B cell (primary cell): ENCODE data around the gene FLT3LG. TPM values are rescaled to one million over a fixed set of nuclear protein-coding genes. Genes with fewer than 3 reads are reported as not detected.

Experiments used
- ATAC-seq: fragments of 200-7000 bp; cut with Tn5 transposase; one replicate; pipeline ENCODE4 v1.10.0; 2021; ENCODE audit warnings: low read depth, mild to moderate bottlenecking, moderate number of reproducible peaks, moderate library complexity
- CTCF ChIA-PET: fragments of 350-600 bp; sonication (Branson Sonifier 250); formaldehyde crosslinking; loops from one replicate; lab custom pipeline; 2021; ENCODE audit warnings: antibody characterized with exemption, inconsistent platforms; lab: Charles Lee
- POLR2A ChIA-PET: fragments of 350-600 bp; sonication (Branson Sonifier 250); formaldehyde crosslinking; loops from one replicate; lab custom pipeline; 2021; ENCODE audit warnings: antibody characterized with exemption; lab: Charles Lee
- DNase-seq: peaks from one replicate; pipeline ENCODE4 v3.0.0; 2013
- H2AFZ ChIP-seq: 2 replicates; pipeline ENCODE4 v1.6.1; 2012; ENCODE audit warnings: mild to moderate bottlenecking, low read depth, low read length; ENCODE audit not compliant: insufficient read depth, poor library complexity, severe bottlenecking
- H3K27ac ChIP-seq, 2 donors: 1 replicate in 1 of 2; 2 replicates in 1 of 2; pipeline ENCODE4 v1.5.1; 2012 to 2013; ENCODE audit warnings: low read length in 2 of 2, mild to moderate bottlenecking in 2 of 2, moderate library complexity in 1 of 2
- H3K27me3 ChIP-seq, 4 experiments: fragments of 200-600 bp in 1 of 4; sonication (generic) in 1 of 4; replicated peaks in 1 of 4; 1 replicate in 2 of 4; 2 replicates in 2 of 4; pipeline versions ENCODE4 v1.6.1 to v1.7.0; 2013 to 2016; ENCODE audit warnings: low read length in 3 of 4, mild to moderate bottlenecking in 2 of 4, mixed read lengths in 1 of 4, moderate library complexity in 1 of 4; ENCODE audit not compliant: insufficient read depth in 4 of 4, control insufficient read depth in 3 of 4; ENCODE audit errors: control extremely low read depth in 1 of 4
- H3K36me3 ChIP-seq, 2 experiments: replicated peaks in 1 of 2; 1 replicate in 1 of 2; 2 replicates in 1 of 2; pipeline versions ENCODE4 v1.6.1 to v1.7.1; 2013; ENCODE audit warnings: low read length in 1 of 2; ENCODE audit not compliant: insufficient read depth in 2 of 2, control insufficient read depth in 1 of 2; ENCODE audit errors: control extremely low read depth in 1 of 2, extremely low read depth in 1 of 2
- H3K4me1 ChIP-seq, 2 donors: fragments of 200-600 bp in 1 of 2; sonication (generic) in 1 of 2; 1 replicate in 1 of 2; 2 replicates in 1 of 2; pipeline versions ENCODE4 v1.5.1 to v1.6.1; 2013 to 2017; ENCODE audit warnings: low read length in 2 of 2; ENCODE audit not compliant: control insufficient read depth in 2 of 2, insufficient read depth in 2 of 2
- H3K4me2 ChIP-seq: replicated peaks from 2 replicates; pipeline ENCODE3; 2012; ENCODE audit warnings: mild to moderate bottlenecking, low read depth, low read length; ENCODE audit not compliant: poor library complexity, severe bottlenecking
- H3K4me3 ChIP-seq, 5 experiments: fragments of 200-600 bp in 1 of 5; sonication (generic) in 1 of 5; 1 replicate in 3 of 5; 2 replicates in 2 of 5; pipeline versions ENCODE4 v1.5.1 to v1.7.0; 2011 to 2016; ENCODE audit warnings: low read length in 4 of 5, mild to moderate bottlenecking in 4 of 5, low read depth in 2 of 5, control low read depth in 1 of 5, moderate library complexity in 1 of 5; ENCODE audit not compliant: insufficient read depth in 1 of 5; ENCODE audit errors: control extremely low read depth in 1 of 5, extremely low read depth in 1 of 5
- H3K79me2 ChIP-seq: fragments of 200-600 bp; sonication (generic); one replicate; pipeline ENCODE4 v1.6.0; 2016; ENCODE audit warnings: low read length; ENCODE audit not compliant: control insufficient read depth, insufficient read depth
- H3K9ac ChIP-seq: fragments of 200-600 bp; sonication (generic); 2 replicates; pipeline ENCODE4 v1.6.1; 2017; ENCODE audit warnings: mild to moderate bottlenecking, low read length, moderate library complexity
- H3K9me3 ChIP-seq, 3 donors: one replicate each; pipeline versions ENCODE4 v1.6.1 to v1.7.1; 2013; ENCODE audit warnings: low read length in 2 of 3; ENCODE audit not compliant: control insufficient read depth in 2 of 3, insufficient read depth in 1 of 3; ENCODE audit errors: control extremely low read depth in 1 of 3
- H4K20me1 ChIP-seq: 2 replicates; pipeline ENCODE4 v1.6.0; 2012; ENCODE audit warnings: mild to moderate bottlenecking, low read length; ENCODE audit not compliant: insufficient read depth, control insufficient read depth, poor library complexity, severe bottlenecking
- H3K27ac Mint-ChIP-seq: one replicate; pipeline ENCODE4 v1.8.0; 2021; ENCODE audit warnings: mixed read lengths
- H3K27me3 Mint-ChIP-seq: one replicate; pipeline ENCODE4 v1.8.0; 2021; ENCODE audit warnings: mixed read lengths
- H3K4me1 Mint-ChIP-seq: one replicate; pipeline ENCODE4 v1.8.0; 2021; ENCODE audit warnings: mixed read lengths
- H3K4me3 Mint-ChIP-seq: one replicate; pipeline ENCODE4 v1.8.0; 2021; ENCODE audit warnings: mixed read lengths
- H3K9me3 Mint-ChIP-seq: one replicate; pipeline ENCODE4 v1.8.0; 2022; ENCODE audit warnings: mixed read lengths; ENCODE audit not compliant: insufficient read depth
- EZH2 ChIP-seq: IDR thresholded peaks from 2 replicates; pipeline ENCODE4 v1.6.1; 2012; ENCODE audit warnings: borderline replicate concordance, low read depth, mild to moderate bottlenecking, moderate library complexity, low read length; ENCODE audit not compliant: insufficient read depth, poor library complexity, severe bottlenecking
- WGBS: methylation state at CpG from one replicate; pipeline ENCODE4 v1.1.5; 2013; ENCODE audit warnings: missing lambda C conversion rate; ENCODE audit not compliant: insufficient coverage; 5-methylcytosine and 5-hydroxymethylcytosine counted together
- intact Hi-C: fragments of 100-400 bp; cut with micrococcal nuclease; formaldehyde crosslinking; loops from one replicate; pipeline ENCODE4 v1.10.0; 2022
- polyA plus RNA-seq: library from polyadenylated mRNA; depleted of rRNA; stranded (reverse); fragments of >200 nt; gene quantifications from 2 replicates; pipeline ENCODE4 v1.2.3, GENCODE V29; 2012
- total RNA-seq, 2 donors: library from RNA; stranded (reverse); fragments of 120-200 nt in 1 of 2; gene quantifications; 1 replicate in 1 of 2; 2 replicates in 1 of 2; pipeline versions ENCODE4 v1.2.3 to v1.2.4, GENCODE V29; 2013 to 2022
- TF ChIP-seq, protein P1 (sequence below): fragments of 200-600 bp; IDR thresholded peaks from one replicate; pipeline ENCODE4 v1.8.0; 2022; ENCODE audit warnings: antibody characterized with exemption, mild to moderate bottlenecking

The FLT3LG gene
- total and polyA plus RNA-seq, 2 donors (not counting 1 experiment from before 2014, with no cell fraction given): 31.0 to 49.8 TPM

DNA sequence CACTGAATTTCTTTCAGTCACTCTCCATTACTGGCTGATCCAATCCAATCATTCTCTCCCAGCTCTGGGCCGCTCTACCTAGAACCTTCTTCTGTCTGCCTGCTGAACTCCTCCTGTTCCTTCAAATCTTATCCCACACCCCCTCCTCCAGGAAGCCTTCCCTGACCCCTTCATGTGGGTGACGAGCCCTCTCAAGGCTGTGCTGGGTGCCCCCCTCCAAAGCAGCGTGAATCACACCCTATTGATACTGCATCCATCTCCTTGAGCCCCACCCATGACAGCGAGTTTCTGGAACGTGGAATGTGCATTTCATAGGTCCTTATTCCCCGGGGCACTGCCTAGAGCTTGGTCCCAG is 25.6 kb upstream of the FLT3LG start:
- Histone ChIP-seq H3K9me3 (no peaks in the 10 kb centered on the region), H3K4me2 (no peak overlapping the region), H4K20me1 (peaks cover 21% of the 10 kb centered on the region), H3K4me3 (no peak overlapping the region), H3K79me2 (peaks cover 30% of the 10 kb centered on the region), H2AFZ (no peak overlapping the region), H3K9ac (no peak overlapping the region), H3K27me3 (no peaks in the 10 kb centered on the region), H3K4me1 (peaks cover 14 to 31% of the 10 kb centered on the region in 2 donors), H3K27ac (no peak overlapping the region), H3K36me3 (peaks cover 0 to 37% of the 10 kb centered on the region in 2 experiments)
- peaks cover 43% of the 10 kb centered on the region for H3K4me1 Mint-ChIP-seq
- H3K4me3 Mint-ChIP-seq: peak overlapping the region; percentile 23
- POLR2A ChIA-PET: interaction anchor here (1.1 kb wide), 1 partner anchor 21 kb away, joined by 4 read pairs; no protein-coding TSS in a partner anchor
- H3K27me3 Mint-ChIP-seq: no peaks in the 10 kb centered on the region
- H3K9me3 Mint-ChIP-seq: no peaks in the 10 kb centered on the region
- peak overlapping the region; percentile 20 for H3K27ac Mint-ChIP-seq
- TF ChIP-seq, protein P1, sequence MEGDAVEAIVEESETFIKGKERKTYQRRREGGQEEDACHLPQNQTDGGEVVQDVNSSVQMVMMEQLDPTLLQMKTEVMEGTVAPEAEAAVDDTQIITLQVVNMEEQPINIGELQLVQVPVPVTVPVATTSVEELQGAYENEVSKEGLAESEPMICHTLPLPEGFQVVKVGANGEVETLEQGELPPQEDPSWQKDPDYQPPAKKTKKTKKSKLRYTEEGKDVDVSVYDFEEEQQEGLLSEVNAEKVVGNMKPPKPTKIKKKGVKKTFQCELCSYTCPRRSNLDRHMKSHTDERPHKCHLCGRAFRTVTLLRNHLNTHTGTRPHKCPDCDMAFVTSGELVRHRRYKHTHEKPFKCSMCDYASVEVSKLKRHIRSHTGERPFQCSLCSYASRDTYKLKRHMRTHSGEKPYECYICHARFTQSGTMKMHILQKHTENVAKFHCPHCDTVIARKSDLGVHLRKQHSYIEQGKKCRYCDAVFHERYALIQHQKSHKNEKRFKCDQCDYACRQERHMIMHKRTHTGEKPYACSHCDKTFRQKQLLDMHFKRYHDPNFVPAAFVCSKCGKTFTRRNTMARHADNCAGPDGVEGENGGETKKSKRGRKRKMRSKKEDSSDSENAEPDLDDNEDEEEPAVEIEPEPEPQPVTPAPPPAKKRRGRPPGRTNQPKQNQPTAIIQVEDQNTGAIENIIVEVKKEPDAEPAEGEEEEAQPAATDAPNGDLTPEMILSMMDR: no peak
- no peak for TF ChIP-seq EZH2
- intact Hi-C loops: no loop called here
- CTCF ChIA-PET: no interaction called here
- no peak for ATAC-seq
- WGBS: 100% methylated on average over 5 of the region's 6 CpGs
- DNase-seq: no peak

DNA sequence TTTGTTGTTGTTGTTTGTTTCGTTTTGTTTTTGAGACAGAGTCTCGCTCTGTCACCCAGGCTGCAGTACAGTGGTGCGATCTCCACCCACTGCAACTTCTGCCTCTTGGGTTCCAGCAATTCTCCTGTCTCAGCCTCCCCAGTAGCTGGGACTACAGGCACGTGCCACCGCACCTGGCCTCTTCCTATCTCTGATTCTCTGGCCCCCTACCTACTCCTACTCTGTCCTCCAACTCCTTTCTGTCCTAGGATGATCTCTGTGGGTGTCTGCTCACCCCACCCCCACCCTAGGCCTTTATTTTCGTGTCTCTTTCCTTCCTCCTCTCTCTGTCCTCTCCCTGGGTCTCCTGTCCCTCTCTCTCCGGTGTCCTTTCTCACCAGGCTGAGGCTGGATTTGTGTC is 23.6 kb upstream of the FLT3LG start:
- peak overlapping the region; percentile 99 for H3K4me3 Mint-ChIP-seq
- peak overlapping the region; percentile 98 for H3K9ac ChIP-seq
- peaks cover 23 to 36% of the 10 kb centered on the region in 2 donors for H3K4me1 ChIP-seq
- 98% methylated on average over 6 of the region's 7 CpGs for WGBS
- ChIA-PET CTCF (interaction anchor here (0.6 to 5.0 kb wide), 5 partner anchors 19 to 195 kb away, joined by 3 to 44 read pairs (median 3); no protein-coding TSS in a partner anchor), POLR2A (interaction anchor here (1.4 kb wide), 1 partner anchor 19 kb away, joined by 22 read pairs; no protein-coding TSS in a partner anchor)
- H3K27me3 ChIP-seq: no peaks in the 10 kb centered on the region
- H3K27ac Mint-ChIP-seq: peak overlapping the region; percentile 70
- H2AFZ ChIP-seq: no peak overlapping the region
- no peaks in the 10 kb centered on the region for H3K9me3 Mint-ChIP-seq
- H3K79me2 ChIP-seq: peaks cover 46% of the 10 kb centered on the region
- H3K9me3 ChIP-seq: peaks cover 0 to 3% (median 0%) of the 10 kb centered on the region in 3 donors
- H3K27ac ChIP-seq: peak overlapping the region in 1 of 2 donors; percentile 35
- peak overlapping the region in 2 of 5 experiments; percentile 99 to 100 for H3K4me3 ChIP-seq
- H3K4me2 ChIP-seq: peak overlapping the region; percentile 97
- H3K27me3 Mint-ChIP-seq: no peaks in the 10 kb centered on the region
- ATAC-seq: no peak
- H4K20me1 ChIP-seq: peaks cover 21% of the 10 kb centered on the region
- H3K36me3 ChIP-seq: peaks cover 0 to 42% of the 10 kb centered on the region in 2 experiments
- DNase-seq: no peak
- intact Hi-C loops: no loop called here
- TF ChIP-seq, protein P1: no peak
- no peak for TF ChIP-seq EZH2
- peaks cover 43% of the 10 kb centered on the region for H3K4me1 Mint-ChIP-seq
